Measurements from ENCODE around the gene DBNDD2.

DBNDD2 gene

DNA sequence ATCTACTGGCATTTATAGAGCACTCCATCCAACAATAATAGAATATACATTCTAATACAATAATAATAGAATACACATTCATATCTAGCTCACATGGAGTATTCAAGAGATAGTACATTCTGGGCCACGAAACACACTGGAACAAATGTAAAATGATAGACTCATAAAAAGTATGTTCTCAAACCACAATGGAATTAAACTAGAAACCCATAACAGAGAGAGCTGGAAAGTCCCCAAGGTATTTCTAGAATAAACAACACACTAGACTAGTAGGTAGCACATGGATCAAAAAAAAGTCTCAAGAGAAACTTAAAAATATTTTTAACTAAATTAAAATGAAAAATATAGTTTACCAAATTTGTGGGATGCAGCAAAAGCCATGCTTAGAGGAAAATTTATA is 20.8 kb upstream of the DBNDD2 start:
- no peak for DNase-seq

- DNase-seq, result no peak
Observed at GRCh38 chr20:45390931-45391330, 17.2 kb upstream of the DBNDD2 start.

- DNase-seq, result no peak
Observed at GRCh38 chr20:45391559-45391958, 16.5 kb upstream of the DBNDD2 start.

GRCh38 chr20:45392733-45393132 is 15.4 kb upstream of the DBNDD2 start:
- no peak for DNase-seq

GRCh38 chr20:45394221-45395113 is 13.6 kb upstream of the DBNDD2 start:
- DNase-seq, result no peak

GRCh38 chr20:45395114-45395415 is 13.0 kb upstream of the DBNDD2 start:
- DNase-seq, result no peak

GRCh38 chr20:45399018-45399417 is 9.1 kb upstream of the DBNDD2 start:
- no peak for DNase-seq

GRCh38 chr20:45400346-45401031 is 7.6 kb upstream of the DBNDD2 start:
- DNase-seq, result no peak

DNA sequence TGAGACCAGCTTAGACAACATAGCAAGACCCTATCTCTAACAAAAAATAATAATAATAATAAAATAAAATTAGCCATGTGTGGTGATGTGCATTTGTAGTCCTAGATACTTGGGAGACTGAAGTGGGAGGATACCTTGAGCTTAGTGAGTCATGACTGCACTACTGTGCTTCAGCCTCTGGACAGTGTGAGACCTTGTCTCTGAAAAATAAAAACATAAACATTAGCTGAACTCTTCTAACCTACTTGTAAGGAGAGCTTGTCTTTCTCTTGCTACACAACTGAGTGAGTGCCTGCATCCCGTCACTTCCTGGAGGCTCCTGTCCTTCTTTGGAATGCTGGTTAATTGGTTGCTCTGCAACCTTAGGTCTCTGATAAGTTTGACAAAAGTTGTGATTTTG is 5.1 kb upstream of the DBNDD2 start:
- DNase-seq, result no peak

DNA sequence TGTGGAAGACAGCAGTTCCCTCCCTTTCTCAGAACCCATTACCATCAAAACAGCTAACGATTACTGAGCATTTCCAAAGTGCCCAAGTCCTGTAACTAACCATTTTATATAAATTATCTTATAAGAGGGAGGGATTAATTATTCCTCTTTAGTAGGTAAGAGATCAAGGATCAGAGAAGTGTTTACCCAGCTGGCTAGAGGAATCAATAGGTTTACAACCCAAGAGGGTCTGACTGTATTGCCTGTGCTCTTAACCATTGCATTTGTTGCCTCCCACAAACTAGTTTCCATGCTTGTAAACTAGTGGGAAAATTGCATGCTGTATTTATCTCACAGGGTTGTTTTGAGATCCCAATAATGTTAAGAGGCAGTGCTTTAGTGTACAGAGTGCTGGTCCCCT is 3.7 kb upstream of the DBNDD2 start:
- DNase-seq, result no peak

GRCh38 chr20:45405571-45406259 is 2.4 kb upstream of the DBNDD2 start:
- DNase-seq, result no peak

DNA sequence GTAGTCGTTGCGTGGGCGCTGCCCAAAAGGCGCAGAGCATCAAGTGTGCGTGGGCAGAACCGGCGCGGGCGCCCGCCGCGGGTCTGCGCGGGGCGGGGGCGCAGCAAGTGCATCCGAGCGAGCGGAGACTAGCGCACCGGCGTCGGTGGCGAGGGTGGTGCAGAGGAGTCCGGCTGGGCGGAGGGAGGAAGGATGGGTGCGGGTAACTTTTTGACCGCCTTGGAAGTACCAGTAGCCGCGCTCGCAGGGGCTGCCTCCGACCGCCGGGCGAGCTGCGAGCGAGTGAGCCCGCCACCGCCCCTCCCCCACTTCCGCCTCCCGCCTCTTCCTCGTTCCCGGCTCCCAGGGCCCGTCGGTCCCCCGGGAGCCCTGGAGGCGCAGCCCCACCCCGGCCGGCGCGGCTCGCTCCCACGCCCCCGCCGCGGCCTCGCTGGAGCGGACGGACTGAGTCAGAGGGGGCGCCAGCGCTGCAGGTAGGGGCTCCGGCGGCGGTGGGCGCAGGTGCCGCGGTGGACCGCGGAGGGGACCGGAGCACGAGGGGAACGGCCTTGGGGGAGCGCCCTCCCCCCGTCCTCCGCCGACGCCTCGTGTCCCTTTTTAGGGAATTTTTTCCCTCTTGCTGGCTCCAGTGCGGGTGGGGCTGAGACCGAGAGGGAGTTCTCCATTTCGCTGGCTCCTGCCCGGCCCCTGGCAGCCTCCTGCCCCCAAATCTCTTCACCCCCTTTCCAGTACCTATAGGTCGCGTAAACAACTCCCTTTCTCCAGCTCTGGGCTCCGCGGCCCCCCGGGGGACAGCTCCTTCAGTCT is 1.6 kb upstream of the DBNDD2 start:
- DNase-seq, result peak in 1 of 2 donors; percentile 46

DNA sequence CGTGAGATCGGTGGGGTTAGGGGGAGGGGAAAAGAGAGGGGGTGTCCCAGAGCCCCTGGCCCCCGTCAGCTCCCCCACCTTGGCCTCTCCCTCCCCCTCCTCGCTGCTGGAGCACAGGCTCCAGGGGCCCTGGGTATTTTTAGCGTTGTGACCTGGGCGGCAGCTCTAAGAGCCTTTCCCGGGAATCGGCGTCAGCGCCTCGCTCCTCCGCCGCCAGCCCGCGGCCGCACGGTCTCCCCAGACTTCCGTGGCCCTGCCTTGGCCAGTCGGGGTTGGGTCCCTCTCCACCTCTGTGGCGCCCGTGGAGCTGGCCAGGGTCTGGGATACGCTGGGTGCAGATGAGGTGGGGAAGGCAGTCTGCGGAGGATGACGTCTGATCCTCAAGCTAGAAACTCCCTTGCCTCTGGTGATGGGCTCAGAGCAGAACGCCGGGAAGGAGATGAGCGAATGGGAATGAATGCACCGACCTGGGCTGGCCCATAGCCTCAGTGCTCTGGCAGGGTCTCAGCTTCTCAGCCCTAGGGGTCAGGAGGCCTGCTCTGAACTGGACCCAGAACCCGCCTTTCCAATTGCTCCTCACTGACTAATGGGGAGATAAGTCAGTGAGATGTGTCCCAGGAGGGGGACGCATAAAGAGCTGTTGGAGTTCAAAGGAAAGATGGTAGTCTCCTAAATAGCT is 883 bp upstream of the DBNDD2 start:
- DNase-seq, result no peak

DNA sequence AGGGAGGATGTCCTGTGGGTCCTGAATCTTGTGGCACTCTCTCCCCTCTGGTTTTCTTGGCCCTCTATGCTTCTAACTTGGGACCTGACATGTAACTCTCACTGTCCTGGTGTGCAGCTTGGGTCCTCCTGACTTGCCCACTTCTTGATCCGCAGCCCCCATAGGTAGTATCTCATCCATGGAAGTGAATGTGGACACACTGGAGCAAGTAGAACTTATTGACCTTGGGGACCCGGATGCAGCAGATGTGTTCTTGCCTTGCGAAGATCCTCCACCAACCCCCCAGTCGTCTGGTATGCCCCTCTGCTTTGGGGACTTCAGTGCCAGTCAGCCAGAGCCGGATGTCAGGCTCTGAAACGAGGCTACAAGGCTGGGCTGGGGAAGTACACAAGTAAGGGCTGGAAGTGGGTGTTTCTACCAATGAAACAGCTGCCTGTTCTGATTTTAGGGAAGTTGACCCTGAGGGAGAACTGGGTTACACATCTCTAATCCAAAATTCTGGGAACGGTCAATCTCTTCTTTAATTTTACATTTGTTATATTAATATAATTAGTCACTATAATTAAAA is 641 bp downstream of the DBNDD2 start:
- DNase-seq, result no peak

GRCh38 chr20:45409521-45410272 is 1.6 kb downstream of the DBNDD2 start:
- no peak for DNase-seq

DNA sequence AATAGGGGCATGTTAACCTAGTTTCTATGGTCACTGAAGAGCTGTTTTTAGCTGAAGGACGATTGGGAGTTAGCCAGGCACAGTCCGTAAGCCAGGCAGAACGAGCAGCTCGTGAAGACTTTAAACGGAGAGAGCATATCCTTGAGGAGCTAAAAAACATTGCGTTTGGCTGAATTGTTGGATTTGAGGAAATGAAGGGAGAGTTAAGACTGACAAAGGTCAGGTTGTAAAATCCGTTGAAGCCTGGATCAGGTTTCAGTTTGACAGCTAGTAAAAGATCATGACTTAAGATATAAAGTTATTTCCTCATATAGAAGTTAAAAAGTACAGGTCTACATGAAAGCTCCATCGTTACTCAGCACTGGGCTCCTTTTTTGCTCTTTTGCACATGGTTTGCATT is 2.8 kb downstream of the DBNDD2 start:
- DNase-seq, result no peak

- DNase-seq, result no peak
Observed at GRCh38 chr20:45412653-45413052, 4.6 kb downstream of the DBNDD2 start.

DNA sequence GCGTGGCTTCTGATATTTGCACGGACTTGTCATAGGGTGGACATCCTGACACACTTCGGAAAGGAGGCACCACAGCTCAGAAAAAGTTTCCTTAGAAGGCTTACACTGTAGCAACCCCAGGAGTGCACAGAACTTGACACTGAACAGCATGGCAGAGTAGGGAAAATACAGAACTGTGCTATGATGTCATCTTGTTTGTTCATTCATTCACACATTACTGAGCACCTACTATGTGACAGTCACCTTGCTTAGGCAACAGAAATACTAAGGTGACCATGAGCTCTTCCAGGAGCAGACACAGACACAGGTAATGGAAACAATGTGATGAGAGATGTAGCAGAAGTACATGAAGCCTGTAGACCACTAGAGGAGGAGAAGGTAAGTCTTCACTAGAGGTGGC is 5.4 kb downstream of the DBNDD2 start:
- DNase-seq, result no peak

- DNase-seq, result peak; percentile 73 to 81
Observed at GRCh38 chr20:45415822-45416637, 7.9 kb downstream of the DBNDD2 start, which contains the start of gene PIGT. PIGT (plus strand) TSS chr20:45416141; CDS start chr20:45416157, 16 bp downstream.

GRCh38 chr20:45416917-45417316 is 8.8 kb downstream of the DBNDD2 start:
- DNase-seq, result no peak
